ENCODE measurements around the gene STAB1. TPM values are rescaled to one million over a fixed set of nuclear protein-coding genes. Genes with fewer than 3 reads are reported as not detected.

Gene STAB1
- total and polyA plus RNA-seq, 2 experiments from 2014 or later: 0.90 to 1.9 TPM

DNA sequence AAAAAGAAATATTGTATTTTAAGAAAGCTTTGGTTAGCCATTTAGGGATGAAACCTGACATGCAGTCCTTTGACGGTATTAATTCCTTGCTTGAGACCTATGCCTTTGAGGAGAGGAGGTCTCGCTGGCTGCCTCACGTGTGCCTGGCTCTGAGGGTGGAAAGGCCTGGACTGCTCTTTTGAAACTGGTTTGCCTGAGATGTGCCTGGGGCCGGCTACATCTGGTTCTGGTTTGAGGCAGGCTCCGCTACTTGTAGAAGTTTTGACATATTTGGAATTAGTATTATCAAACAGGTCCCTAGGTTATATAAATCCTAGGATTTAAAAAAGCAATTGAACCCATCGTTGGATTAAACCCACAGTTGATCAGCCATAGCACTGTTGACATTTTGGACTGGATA is 33.3 kb upstream of the STAB1 start:
- Histone ChIP-seq H3K4me3 (no peak overlapping the region), H4K20me1 (replicated peaks; ENCODE audit: insufficient read depth) (peaks cover 50% of the 10 kb centered on the region), H3K27ac (ENCODE audit: low read depth) (no peak overlapping the region), H3K27me3 (ENCODE audit: insufficient read depth) (no peaks in the 10 kb centered on the region), H2AFZ (no peak overlapping the region), H3K79me2 (replicated peaks; ENCODE audit: insufficient read depth) (peaks cover 75% of the 10 kb centered on the region), H3K4me2 (no peak overlapping the region), H3K9me2 (ENCODE audit: insufficient read depth) (no peaks in the 10 kb centered on the region), H3K36me3 (ENCODE audit: insufficient read depth) (peaks cover 25% of the 10 kb centered on the region; the same call in 1 of the 2 replicates), H3F3A (replicated peaks; ENCODE audit: low read depth) (peaks cover 4% of the 10 kb centered on the region; the same call in 1 of the 2 replicates), H3K4me1 (ENCODE audit: insufficient read depth) (peaks cover 7% of the 10 kb centered on the region; the same call in 1 of the 2 replicates)
- TF ChIP-seq, protein P1, sequence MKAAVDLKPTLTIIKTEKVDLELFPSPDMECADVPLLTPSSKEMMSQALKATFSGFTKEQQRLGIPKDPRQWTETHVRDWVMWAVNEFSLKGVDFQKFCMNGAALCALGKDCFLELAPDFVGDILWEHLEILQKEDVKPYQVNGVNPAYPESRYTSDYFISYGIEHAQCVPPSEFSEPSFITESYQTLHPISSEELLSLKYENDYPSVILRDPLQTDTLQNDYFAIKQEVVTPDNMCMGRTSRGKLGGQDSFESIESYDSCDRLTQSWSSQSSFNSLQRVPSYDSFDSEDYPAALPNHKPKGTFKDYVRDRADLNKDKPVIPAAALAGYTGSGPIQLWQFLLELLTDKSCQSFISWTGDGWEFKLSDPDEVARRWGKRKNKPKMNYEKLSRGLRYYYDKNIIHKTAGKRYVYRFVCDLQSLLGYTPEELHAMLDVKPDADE (IDR thresholded peaks at IDR 0.05): no peak
- no peak for TF ChIP-seq STAT1 (IDR thresholded peaks at IDR 0.05; ENCODE audit: unreplicated experiment)
- H3K9me3 Mint-ChIP-seq: no peaks in the 10 kb centered on the region
- H3K27ac Mint-ChIP-seq: no peak overlapping the region
- ATAC-seq: no peak
- no peak overlapping the region for H3K4me3 Mint-ChIP-seq
- DNase-seq (ENCODE audit: low spot score): no peak
- peaks cover 11% of the 10 kb centered on the region for H3K4me1 Mint-ChIP-seq
- no peaks in the 10 kb centered on the region for H3K27me3 Mint-ChIP-seq (ENCODE audit: insufficient read depth, low read depth, poor library complexity)
- H3K36me3 Mint-ChIP-seq (ENCODE audit: low read depth): peaks cover 64% of the 10 kb centered on the region

GRCh38 chr3:52463416-52463815 is 31.7 kb upstream of the STAB1 start:
- Histone ChIP-seq H3K4me1 (ENCODE audit: insufficient read depth) (no peaks in the 10 kb centered on the region), H2AFZ (no peak overlapping the region), H3F3A (replicated peaks; ENCODE audit: low read depth) (peaks cover 6% of the 10 kb centered on the region; the same call in 1 of the 2 replicates), H4K20me1 (replicated peaks; ENCODE audit: insufficient read depth) (peaks cover 34% of the 10 kb centered on the region), H3K79me2 (replicated peaks; ENCODE audit: insufficient read depth) (peaks cover 65% of the 10 kb centered on the region), H3K36me3 (ENCODE audit: insufficient read depth) (peaks cover 13% of the 10 kb centered on the region; the same call in 1 of the 2 replicates), H3K27ac (ENCODE audit: low read depth) (no peak overlapping the region), H3K27me3 (ENCODE audit: insufficient read depth) (no peaks in the 10 kb centered on the region), H3K4me3 (no peak overlapping the region), H3K4me2 (no peak overlapping the region), H3K9me2 (ENCODE audit: insufficient read depth) (no peaks in the 10 kb centered on the region)
- no peaks in the 10 kb centered on the region for H3K9me3 Mint-ChIP-seq
- no peaks in the 10 kb centered on the region for H3K4me1 Mint-ChIP-seq
- peaks cover 50% of the 10 kb centered on the region for H3K36me3 Mint-ChIP-seq (ENCODE audit: low read depth)
- no peak overlapping the region for H3K4me3 Mint-ChIP-seq
- DNase-seq (ENCODE audit: low spot score): no peak
- no peak overlapping the region for H3K27ac Mint-ChIP-seq
- no peak for ATAC-seq
- no peaks in the 10 kb centered on the region for H3K27me3 Mint-ChIP-seq (ENCODE audit: insufficient read depth, low read depth, poor library complexity)
- no peak for TF ChIP-seq CREB1 (CRISPR knock-in tag; IDR thresholded peaks at IDR 0.05; ENCODE audit: low read depth)
- TF ChIP-seq JUNB (IDR thresholded peaks at IDR 0.05; ENCODE audit: unreplicated experiment): no peak
- TF ChIP-seq POLR2AphosphoS5 (IDR thresholded peaks at IDR 0.05; ENCODE audit: low read depth): no peak
- no peak for TF ChIP-seq ZNF114 (CRISPR knock-in tag; IDR thresholded peaks at IDR 0.05)
- TF ChIP-seq STAT1 (IDR thresholded peaks at IDR 0.05; ENCODE audit: unreplicated experiment): no peak
- no peak for TF ChIP-seq EZH2 (IDR thresholded peaks at IDR 0.05; ENCODE audit: low read depth, unreplicated experiment)
- TF ChIP-seq ZNF462 (CRISPR knock-in tag; IDR thresholded peaks at IDR 0.05): no peak
- TF ChIP-seq, protein P1 (IDR thresholded peaks at IDR 0.05): no peak
- TF ChIP-seq CTCF (conservative IDR thresholded peaks at IDR 0.05; ENCODE audit: low read depth in 2 of 2): no peak
- TF ChIP-seq ZNF331 (CRISPR knock-in tag; IDR thresholded peaks at IDR 0.05; ENCODE audit: low read depth): no peak
- TF ChIP-seq EZH2phosphoT487 (IDR thresholded peaks at IDR 0.05; ENCODE audit: unreplicated experiment): no peak
